Fibroblast of peridontal ligament (primary cell): ENCODE measurements around the gene ADAM10.
"Not testable (repeated sequence)": the region's sequence is repeated elsewhere in the genome, so short reads cannot be mapped to it uniquely, and the experiment has no call there.

Experiments used
- DNase-seq: peaks from one replicate; pipeline ENCODE4 v3.0.0-alpha.2; 2010; ENCODE audit errors: extremely low read depth

Gene ADAM10

DNA sequence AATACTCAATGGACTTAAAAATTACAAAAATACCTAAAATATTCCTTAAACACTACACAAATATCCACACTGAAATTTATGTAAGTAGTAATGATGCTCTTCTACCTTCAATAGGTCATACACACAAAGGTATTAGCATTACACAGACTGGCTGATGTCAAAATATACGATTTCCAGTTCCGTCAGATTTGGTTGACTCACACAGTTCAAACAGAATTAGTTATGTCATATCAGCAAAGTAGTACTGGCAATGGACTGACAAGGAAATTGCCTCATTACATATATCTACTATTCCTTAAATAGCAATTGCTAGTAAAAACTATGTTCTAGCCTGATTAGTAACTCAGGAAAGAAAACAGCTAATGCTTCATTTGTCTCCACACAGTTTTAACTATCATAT is 70.8 kb downstream of the ADAM10 start:
- DNase-seq: no peak

- DNase-seq: peak; percentile 25
These were observed 72.1 kb downstream of the ADAM10 start for GRCh38 chr15:58677426-58677825.

GRCh38 chr15:58676766-58677165 is 72.7 kb downstream of the ADAM10 start:
- no peak for DNase-seq

- DNase-seq: no peak
These were observed 78.3 kb downstream of the ADAM10 start for GRCh38 chr15:58671186-58671585.

GRCh38 chr15:58669108-58669507 is 80.4 kb downstream of the ADAM10 start:
- no peak for DNase-seq

GRCh38 chr15:58666957-58667356 is 82.5 kb downstream of the ADAM10 start:
- DNase-seq: peak; percentile 57

DNA sequence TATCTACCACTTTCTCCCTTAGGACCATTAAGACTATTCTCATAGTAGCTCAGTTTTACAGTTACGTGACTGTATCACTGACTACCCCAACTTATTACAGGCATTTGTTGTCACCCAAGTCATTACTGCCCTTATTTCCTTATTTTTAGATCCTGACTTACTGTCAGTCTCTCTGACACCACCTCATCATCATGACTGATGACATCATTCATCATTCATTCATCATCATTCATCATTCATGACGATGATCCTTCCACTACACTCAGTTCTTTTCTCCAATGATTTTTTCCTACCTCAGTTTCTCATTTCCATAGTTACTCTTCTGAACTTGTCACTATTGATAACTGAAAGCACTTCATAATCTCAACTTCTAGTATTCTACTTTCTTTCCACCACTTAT is 83.8 kb downstream of the ADAM10 start:
- no peak for DNase-seq

GRCh38 chr15:58650102-58650501 is 99.4 kb downstream of the ADAM10 start:
- no peak for DNase-seq

- no peak for DNase-seq
These were observed 100.3 kb downstream of the ADAM10 start for GRCh38 chr15:58649175-58649574.

DNA sequence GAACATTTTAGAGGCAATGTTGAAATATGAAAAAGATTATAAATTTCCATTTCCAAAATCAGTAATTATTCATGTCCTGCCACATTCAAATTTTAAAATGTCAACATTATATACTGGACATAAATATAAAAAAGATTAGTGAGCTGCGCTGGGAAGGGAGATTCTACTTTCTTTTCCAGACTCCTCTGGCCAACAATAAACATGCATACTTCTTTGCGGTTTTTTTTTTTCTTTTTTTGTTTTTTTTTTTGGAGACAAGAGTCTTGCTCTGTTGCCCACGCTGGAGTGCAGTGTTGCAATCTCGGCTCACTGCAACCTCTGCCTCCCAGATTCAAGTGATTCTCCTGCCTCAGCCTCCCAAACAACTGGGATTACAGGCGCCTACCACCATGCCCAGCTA is 105.5 kb downstream of the ADAM10 start:
- DNase-seq: peak; percentile 27

GRCh38 chr15:58641660-58642059 is 107.8 kb downstream of the ADAM10 start:
- DNase-seq: no peak

- no peak for DNase-seq
These were observed 109.5 kb downstream of the ADAM10 start for GRCh38 chr15:58639992-58640391.

GRCh38 chr15:58639002-58639756 is 110.3 kb downstream of the ADAM10 start:
- no peak for DNase-seq

GRCh38 chr15:58632789-58633188 is 116.7 kb downstream of the ADAM10 start:
- DNase-seq: peak; percentile 5

DNA sequence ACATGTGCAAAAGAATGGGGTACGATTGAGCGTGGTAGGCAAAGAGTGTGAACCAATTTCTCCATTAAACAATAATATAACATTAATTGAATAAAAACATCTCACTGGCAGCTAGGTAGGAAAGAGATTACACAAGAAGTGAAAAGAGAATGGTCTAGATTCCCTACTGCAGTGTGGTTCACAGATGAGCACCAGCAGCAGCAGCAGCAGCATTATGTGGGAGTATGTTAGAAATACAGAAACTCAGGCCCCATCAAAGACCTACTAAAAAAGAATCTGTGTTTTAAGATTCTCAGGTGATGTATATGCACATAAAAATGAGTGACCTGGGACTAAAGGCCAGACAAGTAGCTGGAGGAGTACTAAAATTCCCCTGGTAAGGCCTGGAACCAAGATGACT is 118.2 kb downstream of the ADAM10 start:
- DNase-seq: no peak

GRCh38 chr15:58629625-58630024 is 119.9 kb downstream of the ADAM10 start:
- no peak for DNase-seq

DNA sequence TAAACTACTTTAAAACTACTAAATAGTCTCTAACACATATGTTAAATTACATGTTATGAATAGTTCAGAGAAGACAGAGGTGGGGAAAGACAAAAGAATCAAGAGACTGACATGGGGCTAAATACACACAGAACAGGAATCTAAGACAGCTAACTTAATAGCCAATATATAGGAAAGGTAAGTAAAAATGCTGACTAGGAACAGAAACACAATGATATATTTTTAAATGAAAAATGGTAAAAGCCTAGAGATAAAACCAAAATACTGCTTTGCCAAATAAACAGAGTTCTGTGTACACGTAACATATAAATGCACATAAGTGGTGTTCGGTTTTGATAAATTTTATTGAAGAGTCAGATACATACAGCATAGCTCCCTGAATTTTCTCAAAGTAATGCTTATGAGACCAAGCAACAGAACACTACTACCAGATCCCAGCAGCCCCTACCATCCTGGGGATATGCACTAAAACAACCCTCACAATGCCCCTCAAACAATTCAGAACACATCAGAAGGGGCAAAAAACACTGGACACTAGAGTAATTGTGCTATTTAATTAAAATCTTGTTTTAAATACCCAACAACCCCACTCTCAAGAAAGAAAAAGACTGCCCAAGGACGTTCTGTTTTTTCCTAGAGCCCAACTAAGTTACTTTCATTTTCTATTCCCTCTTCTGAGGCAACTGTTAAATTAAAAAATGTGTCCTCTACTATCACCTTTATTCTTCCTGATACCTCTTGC is 121.1 kb downstream of the ADAM10 start:
- peak; percentile 42 for DNase-seq

GRCh38 chr15:58627701-58628100 is 121.8 kb downstream of the ADAM10 start:
- peak; percentile 11 for DNase-seq

GRCh38 chr15:58627046-58627445 is 122.5 kb downstream of the ADAM10 start:
- no peak for DNase-seq

GRCh38 chr15:58626378-58626777 is 123.1 kb downstream of the ADAM10 start:
- DNase-seq: no peak

DNA sequence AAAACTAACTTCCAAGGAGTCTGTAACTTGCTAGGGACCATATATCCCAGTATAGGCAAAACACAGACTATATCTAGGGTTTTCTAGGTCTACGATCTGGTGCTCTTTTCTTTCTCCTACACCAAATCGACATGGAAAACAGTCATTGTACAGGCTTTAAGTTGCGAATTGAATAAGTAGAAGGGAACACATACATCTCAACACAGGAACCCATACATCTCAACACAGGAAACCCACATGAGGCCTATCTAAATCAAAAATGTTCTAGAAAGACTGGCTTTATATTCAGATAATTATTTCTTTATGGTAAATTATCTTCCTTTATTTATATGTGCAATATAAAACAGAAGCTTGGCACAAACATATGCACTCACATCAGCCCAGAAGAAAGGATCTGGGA is 126.6 kb downstream of the ADAM10 start:
- no peak for DNase-seq

- DNase-seq: not testable (repeated sequence)
These were observed 129.2 kb downstream of the ADAM10 start for GRCh38 chr15:58620268-58620667.

DNA sequence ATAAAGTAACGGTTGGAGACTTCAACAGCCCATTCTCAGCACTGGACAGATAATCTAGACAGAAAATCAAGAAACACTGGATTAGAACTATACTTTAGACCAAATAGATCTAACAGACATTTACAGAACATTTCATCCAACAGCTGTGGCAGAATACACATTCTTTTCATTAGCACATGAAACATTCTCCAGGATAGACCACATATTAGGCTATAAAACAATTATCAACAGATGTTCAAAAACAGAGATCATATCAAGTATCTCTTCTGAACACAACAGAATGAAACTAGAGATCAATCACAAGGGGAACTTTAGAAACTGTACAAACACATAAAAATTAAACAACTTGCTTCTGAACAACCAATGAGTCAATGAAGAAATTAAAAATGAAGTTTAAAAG is 133.3 kb downstream of the ADAM10 start:
- DNase-seq: peak; percentile 41
